GM18858 (cell line): ENCODE results near the gene GUCY1A1.
A peak's percentile ranks its signal among the peaks of the same experiment; 100 is the strongest.

Source experiments
- ATAC-seq: cut with Tn5 transposase; IDR thresholded peaks from one replicate; pipeline ENCODE4 v1.9.1; 2021; ENCODE audit not compliant: unreplicated experiment

Gene GUCY1A1

GRCh38 chr4:155657985-155658680 lies 8.5 kb upstream of the GUCY1A1 start:
- ATAC-seq: no peak

DNA sequence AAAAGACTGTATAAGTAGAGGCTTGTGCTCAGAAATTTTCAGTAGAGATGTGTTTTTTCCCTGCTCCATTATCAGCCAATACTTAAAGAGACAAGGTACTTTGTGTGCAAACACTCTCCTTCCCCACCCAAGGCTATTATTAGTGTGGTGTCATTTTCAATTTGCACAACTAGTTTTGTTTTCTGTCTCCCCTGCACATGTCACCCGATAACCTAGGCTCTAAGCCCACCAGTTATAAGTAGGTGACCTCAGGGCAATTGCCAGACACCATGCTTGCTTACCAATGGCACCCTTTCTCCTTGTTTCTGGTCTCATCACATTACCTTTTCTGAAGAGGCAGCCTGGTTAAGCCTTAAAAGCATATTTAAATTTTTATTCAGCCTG lies 8.0 kb upstream of the GUCY1A1 start:
- no peak for ATAC-seq

DNA sequence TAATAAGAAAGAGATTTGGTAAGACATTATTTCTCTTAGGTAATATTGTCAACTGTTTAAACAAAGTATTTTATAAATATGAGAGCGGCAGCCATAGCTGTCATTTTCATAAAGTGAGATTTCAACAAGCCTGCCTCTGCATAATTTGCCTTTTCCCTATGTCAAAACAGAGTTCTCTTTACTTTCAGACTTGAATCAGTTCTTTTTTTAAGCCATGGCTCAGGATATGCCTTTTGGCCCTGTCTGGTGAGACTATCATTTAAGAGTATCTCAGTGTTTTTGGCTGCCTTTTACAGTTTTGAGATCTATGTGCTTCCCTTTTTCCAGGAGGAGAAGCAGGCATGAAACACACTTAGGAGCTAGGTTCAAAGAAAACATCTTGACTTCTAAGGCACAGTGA lies 7.5 kb upstream of the GUCY1A1 start:
- ATAC-seq: no peak

DNA sequence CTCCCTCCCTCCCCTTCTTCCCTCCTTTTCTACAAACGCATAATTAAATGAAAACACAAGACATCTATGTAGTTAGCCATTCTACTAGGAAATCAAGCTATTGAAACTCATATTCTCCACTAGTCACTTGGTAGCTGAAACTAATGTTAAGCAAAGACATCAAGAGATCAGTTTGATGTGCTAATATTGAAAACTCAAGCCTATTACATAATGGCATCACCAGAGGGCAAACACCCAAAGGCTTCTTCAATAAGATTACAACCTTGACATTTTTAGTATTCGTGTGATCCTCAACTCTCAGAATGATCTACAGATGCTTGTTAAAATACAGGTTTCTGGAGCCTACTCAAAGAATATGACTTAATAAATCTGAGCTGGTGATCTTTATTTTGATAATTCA lies 6.2 kb upstream of the GUCY1A1 start:
- ATAC-seq: no peak

- ATAC-seq: no peak
These were observed 1.6 kb upstream of the GUCY1A1 start for GRCh38 chr4:155665054-155665453.

DNA sequence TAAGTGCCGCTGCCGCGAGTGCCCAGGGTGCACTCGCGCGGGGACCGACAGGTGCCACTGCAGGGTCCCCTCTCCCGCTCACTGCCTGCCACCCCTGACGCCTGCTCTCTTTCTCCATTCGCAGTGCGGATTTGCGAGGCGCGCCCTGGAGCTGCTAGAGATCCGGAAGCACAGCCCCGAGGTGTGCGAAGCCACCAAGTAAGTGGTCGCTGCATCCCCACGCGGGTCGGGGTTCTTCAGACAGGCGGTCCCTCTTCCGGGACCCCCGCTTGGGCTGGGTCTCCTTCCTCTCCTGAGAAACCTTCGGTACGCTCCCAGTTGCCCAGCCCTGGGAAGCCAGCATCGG lies 547 bp downstream of the GUCY1A1 start:
- peak; percentile 37 for ATAC-seq

GRCh38 chr4:155667568-155668511 lies 1.2 kb downstream of the GUCY1A1 start:
- ATAC-seq: peak; percentile 33

DNA sequence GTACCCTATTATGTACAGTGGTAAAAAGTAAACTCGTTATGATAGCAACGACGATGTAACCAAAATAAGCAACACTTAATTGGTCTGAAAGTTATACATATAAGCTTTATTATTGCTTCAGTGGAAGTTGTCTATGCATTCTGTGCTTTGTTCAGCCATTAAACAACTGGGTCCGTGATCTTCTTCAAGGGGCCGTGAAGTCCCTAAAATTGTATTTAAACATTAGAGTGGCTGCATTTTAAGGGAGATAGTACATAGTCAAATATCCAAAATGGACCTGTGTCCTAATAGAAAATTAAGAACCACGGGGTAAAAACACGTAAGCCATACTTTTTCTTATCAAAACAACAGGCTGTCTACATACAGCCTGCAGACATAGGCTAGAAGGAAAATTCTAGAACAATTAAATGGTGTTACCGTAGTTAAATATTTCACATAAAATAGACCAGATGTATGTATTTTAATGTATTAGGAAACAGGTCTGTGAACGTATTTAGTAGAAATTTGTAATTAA lies 2.1 kb downstream of the GUCY1A1 start:
- no peak for ATAC-seq

DNA sequence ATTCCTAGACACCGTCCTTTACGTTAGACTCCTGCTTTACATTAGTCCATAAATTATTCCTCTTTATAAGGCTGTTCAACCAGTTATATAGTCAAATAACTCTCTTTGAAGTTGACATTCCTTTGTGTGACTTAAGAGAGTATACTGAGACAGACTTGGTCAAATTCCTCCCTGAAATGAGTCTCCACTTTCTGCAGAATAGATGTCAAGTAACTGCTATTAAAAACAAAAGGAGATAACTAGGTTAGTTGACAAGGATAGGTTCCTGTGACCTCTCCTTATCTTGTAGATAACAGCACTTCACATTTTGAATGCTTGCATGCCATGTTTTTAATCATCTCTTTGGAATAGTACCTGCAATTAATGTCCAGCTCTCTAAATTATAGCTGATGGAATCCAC lies 5.7 kb downstream of the GUCY1A1 start:
- ATAC-seq: no peak

DNA sequence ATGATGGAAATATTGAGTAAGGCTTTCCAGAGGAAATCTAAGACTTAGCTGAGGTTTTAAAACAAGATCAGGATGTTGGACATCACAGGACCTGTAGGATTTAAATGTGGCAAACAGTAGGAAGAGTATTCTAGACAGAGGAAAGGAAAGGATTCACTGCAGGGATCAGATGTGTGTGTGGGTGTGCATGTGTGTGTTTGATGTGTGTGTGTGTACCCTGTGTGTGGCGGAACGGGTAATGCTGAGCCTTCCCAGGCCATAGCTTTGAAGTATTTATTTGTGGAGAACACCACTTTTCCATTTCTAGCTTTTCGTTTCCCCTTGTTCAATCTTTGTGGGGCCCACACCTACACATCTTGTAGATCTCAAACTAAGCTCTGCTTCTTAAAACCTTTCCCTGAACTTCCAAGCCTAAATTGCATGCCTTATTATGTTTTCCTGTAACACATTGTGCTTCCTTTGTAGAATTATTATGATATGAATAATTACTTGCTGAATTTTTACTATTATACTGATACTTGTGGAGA lies 6.9 kb downstream of the GUCY1A1 start:
- ATAC-seq: no peak

- no peak for ATAC-seq
These were observed 8.0 kb downstream of the GUCY1A1 start for GRCh38 chr4:155674669-155675071.

DNA sequence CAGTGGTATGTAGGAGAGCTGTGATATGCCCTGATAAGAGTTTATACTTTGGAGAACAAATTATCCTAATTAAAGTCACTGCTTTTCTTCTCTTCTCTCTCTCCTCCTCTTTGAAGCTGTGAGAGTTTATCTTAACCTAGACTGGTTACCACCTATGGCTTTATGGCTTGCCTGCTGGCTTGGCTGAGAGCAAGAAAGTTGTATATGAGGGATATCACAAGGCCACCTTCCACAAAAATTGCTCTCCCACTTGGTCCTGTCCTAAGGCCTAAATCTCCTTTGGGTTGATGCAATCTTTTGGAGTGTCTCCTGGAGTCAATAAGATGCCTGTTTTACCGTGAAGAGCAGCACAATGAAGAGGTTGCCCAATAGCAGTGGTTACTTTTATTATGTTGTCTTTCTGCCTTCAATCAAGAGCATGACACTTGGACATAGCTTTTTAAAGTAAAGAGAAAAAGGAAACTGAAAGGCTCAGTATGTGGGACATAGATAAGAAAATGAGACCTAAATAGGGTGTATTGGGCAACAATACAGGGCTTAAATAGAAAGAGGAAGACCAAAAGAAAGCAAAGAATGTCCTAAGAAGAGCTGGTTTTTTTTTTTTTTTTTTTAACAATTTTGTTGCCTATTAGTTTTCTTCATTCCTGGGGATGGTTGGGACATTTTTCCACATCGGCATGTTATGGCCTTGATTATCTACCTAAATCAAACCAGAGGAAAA lies 9.2 kb downstream of the GUCY1A1 start:
- ATAC-seq: peak; percentile 76

DNA sequence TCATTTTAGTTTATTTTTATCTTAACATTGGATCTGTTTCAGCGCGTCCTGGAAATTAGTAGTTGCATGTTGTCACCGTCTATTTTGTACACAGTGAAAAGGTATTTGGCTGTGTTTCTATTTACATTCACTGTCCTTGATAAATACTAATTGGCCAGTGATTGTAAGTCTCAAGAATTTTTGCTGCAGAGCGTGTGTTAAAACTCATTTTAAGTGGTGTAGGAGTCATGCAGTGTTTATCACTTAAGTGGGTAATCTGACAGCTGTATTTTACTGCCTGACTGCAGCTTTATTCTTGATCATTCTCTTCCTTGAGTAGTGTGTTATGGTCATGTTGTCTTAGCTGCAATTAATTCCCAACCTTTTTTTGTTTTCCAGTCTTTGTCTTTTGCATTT lies 9.8 kb downstream of the GUCY1A1 start:
- no peak for ATAC-seq

GRCh38 chr4:155678011-155678410 lies 11.4 kb downstream of the GUCY1A1 start:
- no peak for ATAC-seq

DNA sequence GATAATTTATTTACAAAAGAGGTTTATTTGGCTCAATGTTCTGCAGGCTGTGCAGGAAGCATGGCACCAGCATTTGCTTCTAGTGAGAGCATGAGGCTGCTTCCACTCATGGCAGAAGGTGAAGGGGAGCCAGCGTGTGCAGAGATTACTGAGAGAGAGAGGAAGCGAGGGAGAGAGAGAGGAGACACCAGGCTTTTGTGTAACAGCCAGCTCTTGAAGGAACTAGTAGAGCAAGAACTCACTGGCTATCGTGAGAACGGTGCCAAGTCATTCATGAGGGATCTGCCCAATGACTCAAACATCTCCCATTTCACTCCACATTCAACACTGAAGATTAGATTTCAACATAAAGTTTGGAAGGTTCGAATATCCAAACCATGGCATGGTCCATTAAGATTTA lies 12.7 kb downstream of the GUCY1A1 start:
- ATAC-seq: no peak

DNA sequence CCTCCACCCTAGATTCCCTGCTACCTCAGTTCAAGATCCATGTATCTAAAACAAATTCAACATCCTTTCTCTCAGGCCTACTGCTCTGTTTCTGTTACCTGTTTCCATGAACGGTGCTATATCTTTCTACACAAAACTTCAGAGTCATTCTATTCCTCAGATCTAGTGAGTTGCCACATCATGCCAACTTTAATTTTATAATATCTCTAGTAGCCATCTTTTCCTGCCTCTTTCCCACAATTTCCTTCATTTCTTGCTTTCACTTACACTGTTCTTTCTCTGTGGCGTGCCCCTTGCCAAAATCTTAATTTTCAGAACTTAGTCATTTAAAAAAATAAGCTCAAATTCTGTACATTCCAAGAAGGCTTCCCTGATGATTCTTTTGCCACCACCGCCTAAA lies 15.2 kb downstream of the GUCY1A1 start:
- ATAC-seq: no peak

- ATAC-seq: no peak
These were observed 17.8 kb downstream of the GUCY1A1 start for GRCh38 chr4:155684423-155684822.

- no peak for ATAC-seq
These were observed 18.4 kb downstream of the GUCY1A1 start for GRCh38 chr4:155684892-155685541.

GRCh38 chr4:155687380-155687982 lies 20.8 kb downstream of the GUCY1A1 start:
- no peak for ATAC-seq

DNA sequence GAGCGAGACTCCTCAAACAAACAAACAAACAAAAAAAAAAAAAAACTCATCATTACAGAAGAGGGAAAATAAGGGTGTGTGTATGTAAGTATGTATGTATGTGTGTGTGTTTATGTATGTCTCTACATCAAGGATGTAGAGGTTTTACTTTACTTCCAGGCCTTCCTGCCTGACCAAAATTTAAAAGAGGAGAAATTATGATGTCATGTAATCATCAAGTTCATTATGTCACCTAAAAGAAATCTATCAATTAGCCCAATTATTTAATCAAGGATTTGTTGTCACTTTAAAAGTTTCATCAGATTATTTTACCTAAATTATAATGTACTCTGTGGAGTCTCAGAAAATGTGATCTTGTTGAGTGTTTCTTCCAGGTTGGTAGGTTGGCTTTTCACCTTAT lies 21.6 kb downstream of the GUCY1A1 start:
- ATAC-seq: no peak
